Testis (tissue), 2 donors: Measurements from ENCODE around the gene PLEKHA8.

ENCODE experiments used
- POLR2A ChIP-seq: fragments of 450-650 bp; IDR thresholded peaks from one replicate; pipeline ENCODE4 v1.6.1; 2017; ENCODE audit warnings: antibody characterized with exemption, mild to moderate bottlenecking, moderate library complexity
- TF ChIP-seq, protein P1 (sequence below), 3 experiments: fragments of 450-650 bp in 2 of 3; fragments of 200-600 bp in 1 of 3; sonication (generic) in 1 of 3; IDR thresholded peaks; one replicate each; pipeline ENCODE4 v1.5.1; 2016 to 2019; ENCODE audit warnings: antibody characterized with exemption in 3 of 3, mild to moderate bottlenecking in 2 of 3, moderate library complexity in 1 of 3

DNA sequence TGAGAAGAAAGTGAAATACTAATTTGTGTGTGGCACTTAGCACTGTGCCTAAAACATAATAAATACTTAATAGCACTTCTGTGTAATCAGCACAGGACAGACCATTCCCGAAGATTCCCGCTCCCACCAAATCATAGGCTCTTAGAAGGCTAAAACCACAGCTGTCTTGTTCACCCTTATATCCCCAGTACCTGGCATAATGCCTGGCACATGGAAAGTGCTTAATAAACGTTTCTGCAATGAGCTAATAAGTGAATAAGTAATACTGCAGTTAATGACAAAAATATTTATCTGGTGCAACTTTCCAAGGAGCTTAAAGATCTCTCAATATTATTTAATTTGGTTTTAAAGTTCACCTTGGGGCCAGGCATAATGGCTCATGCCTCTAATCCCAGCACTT is 149.8 kb downstream of the PLEKHA8 start:
- TF ChIP-seq, protein P1, sequence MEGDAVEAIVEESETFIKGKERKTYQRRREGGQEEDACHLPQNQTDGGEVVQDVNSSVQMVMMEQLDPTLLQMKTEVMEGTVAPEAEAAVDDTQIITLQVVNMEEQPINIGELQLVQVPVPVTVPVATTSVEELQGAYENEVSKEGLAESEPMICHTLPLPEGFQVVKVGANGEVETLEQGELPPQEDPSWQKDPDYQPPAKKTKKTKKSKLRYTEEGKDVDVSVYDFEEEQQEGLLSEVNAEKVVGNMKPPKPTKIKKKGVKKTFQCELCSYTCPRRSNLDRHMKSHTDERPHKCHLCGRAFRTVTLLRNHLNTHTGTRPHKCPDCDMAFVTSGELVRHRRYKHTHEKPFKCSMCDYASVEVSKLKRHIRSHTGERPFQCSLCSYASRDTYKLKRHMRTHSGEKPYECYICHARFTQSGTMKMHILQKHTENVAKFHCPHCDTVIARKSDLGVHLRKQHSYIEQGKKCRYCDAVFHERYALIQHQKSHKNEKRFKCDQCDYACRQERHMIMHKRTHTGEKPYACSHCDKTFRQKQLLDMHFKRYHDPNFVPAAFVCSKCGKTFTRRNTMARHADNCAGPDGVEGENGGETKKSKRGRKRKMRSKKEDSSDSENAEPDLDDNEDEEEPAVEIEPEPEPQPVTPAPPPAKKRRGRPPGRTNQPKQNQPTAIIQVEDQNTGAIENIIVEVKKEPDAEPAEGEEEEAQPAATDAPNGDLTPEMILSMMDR (IDR thresholded peaks at IDR 0.05) = no peak
- TF ChIP-seq POLR2A = no peak
